ENCODE data around the gene SLX9. TPM values are rescaled to one million over a fixed set of nuclear protein-coding genes. Genes with fewer than 3 reads are reported as not detected.
A peak's percentile ranks its signal among the peaks of the same experiment; 100 is the strongest.

Gene SLX9
- total RNA-seq, 3 donors from 2014 or later: 15.8 to 17.7 (median 17.0) TPM

DNA sequence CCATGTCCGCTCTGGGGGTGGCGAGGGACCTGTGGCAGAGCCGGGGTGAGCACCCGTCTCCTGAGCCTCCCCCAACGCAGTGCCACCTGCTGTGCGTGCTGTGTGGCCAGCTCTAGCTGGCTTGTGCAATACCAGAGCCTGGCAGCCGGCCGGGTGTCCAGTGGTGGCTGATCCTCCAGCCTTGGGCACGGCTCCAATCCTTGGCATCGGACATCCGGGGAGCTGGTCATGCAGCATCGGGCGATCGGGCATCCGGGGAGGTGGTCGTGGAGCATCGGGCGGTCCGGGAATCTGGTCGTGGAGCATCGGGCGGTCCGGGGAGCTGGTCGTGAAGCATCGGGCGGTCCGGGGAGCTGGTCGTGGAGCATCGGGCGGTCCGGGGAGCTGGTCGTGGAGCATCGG, 8.1 kb downstream of the SLX9 start:
- DNase-seq (ENCODE audit: low spot score in 2 of 2): no peak
- peaks cover 4 to 10% of the 10 kb centered on the region in 2 donors for H3K4me1 ChIP-seq
- intact Hi-C loops (cut with DNase I; ENCODE audit: low total_unique reads): loop anchor here (5.0 kb wide), 1 partner anchor 184 kb away; no protein-coding TSS in a partner anchor
- no peak overlapping the region for H3K27ac ChIP-seq
- no peaks in the 10 kb centered on the region for H3K9me3 ChIP-seq
- peaks cover 3% of the 10 kb centered on the region for H3K36me3 ChIP-seq
- no peaks in the 10 kb centered on the region for H3K27me3 ChIP-seq
- no peak for TF ChIP-seq POLR2AphosphoS5 (IDR thresholded peaks at IDR 0.05)
- no peak for TF ChIP-seq POLR2A (IDR thresholded peaks at IDR 0.05)
- TF ChIP-seq, protein P1, sequence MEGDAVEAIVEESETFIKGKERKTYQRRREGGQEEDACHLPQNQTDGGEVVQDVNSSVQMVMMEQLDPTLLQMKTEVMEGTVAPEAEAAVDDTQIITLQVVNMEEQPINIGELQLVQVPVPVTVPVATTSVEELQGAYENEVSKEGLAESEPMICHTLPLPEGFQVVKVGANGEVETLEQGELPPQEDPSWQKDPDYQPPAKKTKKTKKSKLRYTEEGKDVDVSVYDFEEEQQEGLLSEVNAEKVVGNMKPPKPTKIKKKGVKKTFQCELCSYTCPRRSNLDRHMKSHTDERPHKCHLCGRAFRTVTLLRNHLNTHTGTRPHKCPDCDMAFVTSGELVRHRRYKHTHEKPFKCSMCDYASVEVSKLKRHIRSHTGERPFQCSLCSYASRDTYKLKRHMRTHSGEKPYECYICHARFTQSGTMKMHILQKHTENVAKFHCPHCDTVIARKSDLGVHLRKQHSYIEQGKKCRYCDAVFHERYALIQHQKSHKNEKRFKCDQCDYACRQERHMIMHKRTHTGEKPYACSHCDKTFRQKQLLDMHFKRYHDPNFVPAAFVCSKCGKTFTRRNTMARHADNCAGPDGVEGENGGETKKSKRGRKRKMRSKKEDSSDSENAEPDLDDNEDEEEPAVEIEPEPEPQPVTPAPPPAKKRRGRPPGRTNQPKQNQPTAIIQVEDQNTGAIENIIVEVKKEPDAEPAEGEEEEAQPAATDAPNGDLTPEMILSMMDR (IDR thresholded peaks at IDR 0.05): no peak
- no peak overlapping the region for H3K4me3 ChIP-seq

DNA sequence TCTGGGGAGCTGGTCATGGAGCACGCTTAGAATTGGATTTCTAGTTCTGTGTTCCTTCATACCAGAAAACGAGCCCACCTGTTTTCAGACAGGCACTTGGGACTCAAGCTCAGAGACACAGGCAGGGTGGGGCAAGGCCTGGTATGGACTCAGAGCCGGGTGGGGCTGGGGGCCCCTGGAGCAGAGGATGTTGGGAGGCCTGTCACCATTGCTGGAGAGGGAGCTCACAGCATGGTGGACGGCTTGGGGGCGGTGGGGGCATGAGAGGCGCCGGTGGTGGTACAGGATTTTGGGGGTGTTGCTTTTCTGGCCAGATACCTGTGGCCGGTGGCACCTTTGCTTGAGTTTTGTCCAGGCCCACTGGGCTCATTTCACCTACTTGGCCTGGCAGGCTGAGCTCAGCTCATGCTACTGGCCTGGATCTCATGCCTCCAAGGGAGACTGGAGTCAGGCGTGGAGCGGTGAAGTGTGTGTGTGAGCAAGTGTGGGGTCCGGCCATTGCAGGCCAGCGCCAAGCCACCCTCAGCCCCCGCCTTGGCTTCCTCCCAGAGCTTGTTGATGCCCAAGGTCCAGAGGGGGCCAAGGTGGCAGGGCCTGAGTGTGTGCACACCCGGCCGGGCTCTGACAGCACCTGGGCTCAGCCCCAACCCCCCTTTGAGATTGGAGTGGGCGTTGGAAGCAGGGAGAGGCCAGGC, 8.7 kb downstream of the SLX9 start:
- H3K27ac ChIP-seq: no peak overlapping the region
- no peaks in the 10 kb centered on the region for H3K9me3 ChIP-seq
- H3K27me3 ChIP-seq: no peaks in the 10 kb centered on the region
- TF ChIP-seq, protein P1 (IDR thresholded peaks at IDR 0.05): no peak
- no peak for TF ChIP-seq POLR2A (IDR thresholded peaks at IDR 0.05)
- TF ChIP-seq POLR2AphosphoS5 (IDR thresholded peaks at IDR 0.05): no peak
- DNase-seq (ENCODE audit: low spot score in 2 of 2): no peak
- H3K4me3 ChIP-seq: no peak overlapping the region
- intact Hi-C loops (cut with DNase I; ENCODE audit: low total_unique reads): loop anchor here (5.0 kb wide), 1 partner anchor 184 kb away; no protein-coding TSS in a partner anchor
- H3K36me3 ChIP-seq: peaks cover 3% of the 10 kb centered on the region
- H3K4me1 ChIP-seq: peaks cover 4 to 10% of the 10 kb centered on the region in 2 donors

DNA sequence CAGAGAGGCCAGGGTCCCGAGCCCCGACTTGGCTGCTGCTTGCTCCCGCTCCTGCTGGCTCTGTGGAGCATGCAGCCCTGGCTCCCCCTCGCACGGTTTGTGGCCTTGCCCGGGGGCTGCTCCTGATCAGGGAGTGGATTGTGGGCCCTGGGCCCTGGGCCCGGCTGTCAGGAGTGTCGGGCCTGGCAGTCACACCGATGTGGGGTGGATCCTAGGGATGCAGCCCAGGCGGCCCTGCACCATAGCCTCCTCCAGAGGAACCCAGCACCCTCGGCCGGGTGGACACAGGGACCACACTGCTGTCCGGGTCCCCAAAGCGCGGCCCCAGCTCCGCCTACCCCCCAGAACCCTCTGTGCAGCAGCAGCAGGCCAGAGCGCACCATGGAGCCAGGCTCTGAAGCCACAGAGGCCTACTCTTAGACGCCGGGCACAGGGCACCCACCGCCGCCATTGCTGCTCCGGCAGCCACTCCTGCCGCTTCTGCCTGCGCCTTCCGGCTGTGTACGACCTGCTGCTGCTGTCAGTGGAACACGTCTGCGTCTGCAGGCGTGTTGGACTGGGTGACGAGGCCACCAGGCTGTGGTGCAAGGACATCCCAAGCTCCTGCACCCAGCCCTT, 9.4 kb downstream of the SLX9 start:
- H3K27ac ChIP-seq: peak overlapping the region; percentile 29 to 35
- no peak overlapping the region for H3K4me3 ChIP-seq
- intact Hi-C loops (cut with DNase I; ENCODE audit: low total_unique reads): loop anchor here (5.0 kb wide), 1 partner anchor 183 kb away; no protein-coding TSS in a partner anchor
- no peaks in the 10 kb centered on the region for H3K27me3 ChIP-seq
- H3K4me1 ChIP-seq: peaks cover 4 to 10% of the 10 kb centered on the region in 2 donors
- DNase-seq (ENCODE audit: low spot score in 2 of 2): no peak
- TF ChIP-seq POLR2A (IDR thresholded peaks at IDR 0.05) (no peak), POLR2AphosphoS5 (IDR thresholded peaks at IDR 0.05) (no peak)
- TF ChIP-seq, protein P1 (IDR thresholded peaks at IDR 0.05): no peak
- peaks cover 3% of the 10 kb centered on the region for H3K36me3 ChIP-seq
- H3K9me3 ChIP-seq: no peaks in the 10 kb centered on the region

DNA sequence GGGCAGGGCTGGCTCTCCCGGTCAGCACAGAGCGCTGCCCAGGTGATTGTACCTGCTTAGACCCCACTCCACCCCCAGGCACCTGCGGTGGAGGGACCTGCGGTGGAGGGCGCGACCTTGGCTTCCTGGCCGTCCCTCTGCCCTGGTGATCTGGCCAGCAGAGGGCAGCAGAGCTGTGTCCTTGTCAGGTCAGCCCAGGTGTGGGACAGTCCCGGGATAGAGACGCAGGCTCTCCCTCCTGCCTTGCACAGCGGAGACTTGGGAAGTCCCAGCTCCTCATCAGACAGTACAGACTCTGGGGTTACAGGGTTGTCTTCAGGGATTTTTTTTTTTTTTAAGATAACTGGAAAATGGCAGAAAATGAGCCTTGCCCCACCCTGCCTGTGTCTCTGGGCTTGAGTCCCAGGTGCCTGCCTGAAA, 10.0 kb downstream of the SLX9 start:
- Histone ChIP-seq H3K9me3 (no peaks in the 10 kb centered on the region), H3K4me1 (peaks cover 4 to 10% of the 10 kb centered on the region in 2 donors), H3K27ac (peak overlapping the region; percentile 29 to 35), H3K27me3 (no peaks in the 10 kb centered on the region), H3K36me3 (no peaks in the 10 kb centered on the region), H3K4me3 (no peak overlapping the region)
- intact Hi-C loops (cut with DNase I; ENCODE audit: low total_unique reads): loop anchor here (5.0 to 10.0 kb wide), 2 partner anchors 125 to 183 kb away; partner anchors contain the start of gene ADARB1
- TF ChIP-seq, protein P1 (IDR thresholded peaks at IDR 0.05): peak; percentile 80 to 95 (median 92)
- TF ChIP-seq POLR2AphosphoS5 (IDR thresholded peaks at IDR 0.05): peak in 1 of 3 donors; percentile 38
- no peak for TF ChIP-seq POLR2A (IDR thresholded peaks at IDR 0.05)
- peak; percentile 86 to 88 for DNase-seq (ENCODE audit: low spot score in 2 of 2)

DNA sequence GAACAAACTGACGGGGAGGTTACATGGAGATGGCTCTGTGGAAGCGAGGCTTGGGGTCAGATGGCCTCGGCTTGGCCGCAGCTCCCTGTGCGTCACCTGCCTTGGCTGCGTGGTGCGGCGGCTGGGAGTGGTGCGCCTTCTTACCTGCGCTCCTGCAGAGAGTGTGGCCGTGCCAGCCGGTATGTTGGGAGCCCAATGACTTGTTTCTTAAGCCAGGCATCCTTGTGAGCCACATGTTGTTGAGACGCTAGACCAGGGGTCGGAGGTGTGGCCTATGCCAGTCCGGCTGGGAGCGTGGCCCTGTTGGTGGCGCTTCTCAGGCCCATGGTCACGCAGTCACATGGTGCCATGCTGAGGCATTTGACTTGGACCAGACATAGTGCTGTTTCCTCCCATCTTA, 10.5 kb downstream of the SLX9 start:
- intact Hi-C loops (cut with DNase I; ENCODE audit: low total_unique reads): loop anchor here (10.0 kb wide), 1 partner anchor 124 kb away; the partner anchor contains the start of gene ADARB1
- H3K27ac ChIP-seq: peak overlapping the region in 1 of 2 donors; percentile 40
- H3K9me3 ChIP-seq: no peaks in the 10 kb centered on the region
- peaks cover 4 to 10% of the 10 kb centered on the region in 2 donors for H3K4me1 ChIP-seq
- H3K36me3 ChIP-seq: no peaks in the 10 kb centered on the region
- DNase-seq (ENCODE audit: low spot score in 2 of 2): no peak
- no peak for TF ChIP-seq POLR2AphosphoS5 (IDR thresholded peaks at IDR 0.05)
- TF ChIP-seq, protein P1 (IDR thresholded peaks at IDR 0.05): no peak
- no peak overlapping the region for H3K4me3 ChIP-seq
- no peaks in the 10 kb centered on the region for H3K27me3 ChIP-seq

Data from breast epithelium (tissue), 4 donors.